ENCODE measurements around the gene CLMN. TPM values are rescaled to one million over a fixed set of nuclear protein-coding genes. Genes with fewer than 3 reads are reported as not detected.

Gene CLMN
- total and polyA plus RNA-seq, 2 donors (not counting 1 experiment from before 2014, with no cell fraction given) = 9.6 to 51.5 TPM

DNA sequence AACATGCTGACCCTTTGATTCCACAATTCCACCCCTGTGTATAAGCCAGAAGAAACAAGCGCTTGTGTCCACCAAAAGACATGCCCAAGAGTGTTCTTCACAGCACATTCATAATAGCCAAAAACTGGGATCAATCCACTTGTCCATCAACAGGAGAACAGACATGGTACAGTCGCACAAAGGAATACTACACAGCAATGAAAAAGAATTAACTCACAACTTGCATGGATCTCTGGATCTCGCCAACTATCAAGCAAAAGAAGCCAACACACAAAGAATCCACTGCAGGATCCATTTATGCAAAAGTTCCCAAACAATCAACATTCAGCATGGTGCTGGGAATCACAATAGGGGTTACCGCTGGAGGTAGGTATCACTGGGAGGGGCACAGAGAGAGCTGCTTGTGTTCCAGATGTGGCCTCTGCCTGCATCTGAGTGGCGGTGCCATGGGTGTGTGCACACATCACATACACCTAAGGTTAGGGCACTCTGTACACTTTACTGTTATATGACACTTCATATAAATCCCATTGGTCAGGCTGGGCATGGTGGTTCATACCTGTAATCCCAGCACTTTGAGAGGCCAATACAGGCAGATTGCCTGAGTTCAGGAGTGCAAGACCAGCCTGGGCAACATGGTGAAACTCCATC, 30.9 kb downstream of the CLMN start:
- Histone ChIP-seq H3K27ac (ENCODE audit: low read length in 2 of 2) (no peak overlapping the region), H3K4me2 (replicated peaks; ENCODE audit: low read depth, low read length, poor library complexity, severe bottlenecking) (no peak overlapping the region), H3K36me3 (replicated peaks in 1 of 2; ENCODE audit: control extremely low read depth in 1 of 2, control insufficient read depth in 1 of 2, extremely low read depth in 1 of 2, insufficient read depth in 2 of 2, low read length in 1 of 2) (no peaks in the 10 kb centered on the region), H3K79me2 (ENCODE audit: control insufficient read depth, insufficient read depth, low read length) (peaks cover 29% of the 10 kb centered on the region), H3K4me3 (ENCODE audit: control extremely low read depth in 1 of 5, extremely low read depth in 1 of 5, insufficient read depth in 1 of 5, low read depth in 2 of 5, low read length in 4 of 5) (no peak overlapping the region), H4K20me1 (ENCODE audit: control insufficient read depth, insufficient read depth, low read length, poor library complexity, severe bottlenecking) (peaks cover 19% of the 10 kb centered on the region), H3K9me3 (ENCODE audit: control extremely low read depth in 1 of 3, control insufficient read depth in 2 of 3, insufficient read depth in 1 of 3, low read length in 2 of 3) (peaks cover 0 to 3% (median 0%) of the 10 kb centered on the region in 3 donors), H2AFZ (ENCODE audit: insufficient read depth, low read depth, low read length, poor library complexity, severe bottlenecking) (no peak overlapping the region), H3K4me1 (ENCODE audit: control insufficient read depth in 2 of 2, insufficient read depth in 2 of 2, low read length in 2 of 2) (peaks cover 20 to 29% of the 10 kb centered on the region in 2 donors), H3K9ac (ENCODE audit: low read length) (no peak overlapping the region), H3K27me3 (replicated peaks in 1 of 4; ENCODE audit: control extremely low read depth in 1 of 4, control insufficient read depth in 3 of 4, insufficient read depth in 4 of 4, low read length in 3 of 4) (no peaks in the 10 kb centered on the region)
- intact Hi-C loops (cut with micrococcal nuclease) = no loop called here
- ATAC-seq (ENCODE audit: low read depth) = no peak
- no peak for DNase-seq
- ChIA-PET CTCF (no interaction called here), POLR2A (no interaction called here)
- TF ChIP-seq CTCF (IDR thresholded peaks at IDR 0.05) (no peak), EZH2 (IDR thresholded peaks at IDR 0.05; ENCODE audit: borderline replicate concordance, insufficient read depth, low read depth, low read length, poor library complexity, severe bottlenecking) (no peak)
- Mint-ChIP-seq H3K4me1 (peaks cover 43% of the 10 kb centered on the region), H3K4me3 (no peak overlapping the region), H3K27ac (no peak overlapping the region), H3K9me3 (ENCODE audit: insufficient read depth) (no peaks in the 10 kb centered on the region), H3K27me3 (no peaks in the 10 kb centered on the region)
- 84% methylated on average over 4 of the region's 5 CpGs for whole genome bisulfite sequencing (ENCODE audit: insufficient coverage)

- peaks cover 44% of the 10 kb centered on the region for H3K4me1 Mint-ChIP-seq
- WGBS (ENCODE audit: insufficient coverage) = 95% methylated on average over 6 of the region's 6 CpGs
Observed at GRCh38 chr14:95287176-95287754, 32.4 kb downstream of the CLMN start.

More at GRCh38 chr14:95287176-95287754, 32.4 kb downstream of the CLMN start:
- Histone ChIP-seq H3K27ac (ENCODE audit: low read length in 2 of 2) (no peak overlapping the region), H3K4me1 (ENCODE audit: control insufficient read depth in 2 of 2, insufficient read depth in 2 of 2, low read length in 2 of 2) (peaks cover 20 to 29% of the 10 kb centered on the region in 2 donors), H3K9me3 (ENCODE audit: control extremely low read depth in 1 of 3, control insufficient read depth in 2 of 3, insufficient read depth in 1 of 3, low read length in 2 of 3) (peaks cover 0 to 3% (median 0%) of the 10 kb centered on the region in 3 donors), H3K36me3 (replicated peaks in 1 of 2; ENCODE audit: control extremely low read depth in 1 of 2, control insufficient read depth in 1 of 2, extremely low read depth in 1 of 2, insufficient read depth in 2 of 2, low read length in 1 of 2) (no peaks in the 10 kb centered on the region), H3K9ac (ENCODE audit: low read length) (no peak overlapping the region), H3K4me2 (replicated peaks; ENCODE audit: low read depth, low read length, poor library complexity, severe bottlenecking) (no peak overlapping the region), H3K4me3 (ENCODE audit: control extremely low read depth in 1 of 5, extremely low read depth in 1 of 5, insufficient read depth in 1 of 5, low read depth in 2 of 5, low read length in 4 of 5) (no peak overlapping the region), H2AFZ (ENCODE audit: insufficient read depth, low read depth, low read length, poor library complexity, severe bottlenecking) (no peak overlapping the region), H4K20me1 (ENCODE audit: control insufficient read depth, insufficient read depth, low read length, poor library complexity, severe bottlenecking) (peaks cover 19% of the 10 kb centered on the region), H3K27me3 (replicated peaks in 1 of 4; ENCODE audit: control extremely low read depth in 1 of 4, control insufficient read depth in 3 of 4, insufficient read depth in 4 of 4, low read length in 3 of 4) (no peaks in the 10 kb centered on the region), H3K79me2 (ENCODE audit: control insufficient read depth, insufficient read depth, low read length) (peaks cover 29% of the 10 kb centered on the region)
- Mint-ChIP-seq H3K27me3 (no peaks in the 10 kb centered on the region), H3K27ac (no peak overlapping the region), H3K9me3 (ENCODE audit: insufficient read depth) (no peaks in the 10 kb centered on the region), H3K4me3 (no peak overlapping the region)
- DNase-seq (no peak), ATAC-seq (ENCODE audit: low read depth) (no peak)
- CTCF ChIA-PET = no interaction called here
- TF ChIP-seq EZH2 (IDR thresholded peaks at IDR 0.05; ENCODE audit: borderline replicate concordance, insufficient read depth, low read depth, low read length, poor library complexity, severe bottlenecking) (no peak), CTCF (IDR thresholded peaks at IDR 0.05) (no peak)
- POLR2A ChIA-PET = no interaction called here
- intact Hi-C loops (cut with micrococcal nuclease) = no loop called here
